Gastroesophageal sphincter (tissue), 3 donors: ENCODE data around the gene UGT1A8.

Source experiments
- POLR2AphosphoS5 ChIP-seq: sonication (generic); formaldehyde crosslinking; IDR thresholded peaks from one replicate; pipeline ENCODE4 v1.6.1; 2017; ENCODE audit warnings: antibody characterized with exemption
- TF ChIP-seq, protein P1 (sequence below), 4 experiments: fragments of 200-600 bp in 2 of 4; fragments of 450-650 bp in 2 of 4; sonication (generic) in 1 of 4; IDR thresholded peaks; one replicate each; pipeline ENCODE4 v1.5.1; 2017 to 2019; ENCODE audit warnings: antibody characterized with exemption in 4 of 4, mild to moderate bottlenecking in 2 of 4, moderate library complexity in 2 of 4

DNA sequence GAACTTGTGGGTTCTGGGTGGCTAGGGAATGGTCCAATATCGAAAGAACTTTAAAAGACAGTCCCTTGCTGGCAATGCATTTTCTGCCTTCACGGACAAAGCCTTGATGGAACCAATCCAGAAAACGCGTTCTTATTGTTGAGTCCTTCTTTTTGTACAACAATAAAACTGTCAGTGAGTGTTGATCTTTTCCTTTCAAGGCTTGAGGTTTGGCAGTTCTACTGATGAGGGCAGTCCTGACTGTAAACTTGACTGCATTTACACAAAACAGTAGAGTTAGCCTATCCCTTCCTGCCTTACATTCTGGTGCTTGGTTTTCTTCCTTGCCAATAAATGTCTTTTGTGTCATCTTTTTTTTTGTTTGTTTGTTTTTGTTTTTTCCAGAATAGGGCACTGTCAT lies 61.8 kb downstream of the UGT1A8 start:
- no peak for TF ChIP-seq POLR2AphosphoS5
- TF ChIP-seq, protein P1, sequence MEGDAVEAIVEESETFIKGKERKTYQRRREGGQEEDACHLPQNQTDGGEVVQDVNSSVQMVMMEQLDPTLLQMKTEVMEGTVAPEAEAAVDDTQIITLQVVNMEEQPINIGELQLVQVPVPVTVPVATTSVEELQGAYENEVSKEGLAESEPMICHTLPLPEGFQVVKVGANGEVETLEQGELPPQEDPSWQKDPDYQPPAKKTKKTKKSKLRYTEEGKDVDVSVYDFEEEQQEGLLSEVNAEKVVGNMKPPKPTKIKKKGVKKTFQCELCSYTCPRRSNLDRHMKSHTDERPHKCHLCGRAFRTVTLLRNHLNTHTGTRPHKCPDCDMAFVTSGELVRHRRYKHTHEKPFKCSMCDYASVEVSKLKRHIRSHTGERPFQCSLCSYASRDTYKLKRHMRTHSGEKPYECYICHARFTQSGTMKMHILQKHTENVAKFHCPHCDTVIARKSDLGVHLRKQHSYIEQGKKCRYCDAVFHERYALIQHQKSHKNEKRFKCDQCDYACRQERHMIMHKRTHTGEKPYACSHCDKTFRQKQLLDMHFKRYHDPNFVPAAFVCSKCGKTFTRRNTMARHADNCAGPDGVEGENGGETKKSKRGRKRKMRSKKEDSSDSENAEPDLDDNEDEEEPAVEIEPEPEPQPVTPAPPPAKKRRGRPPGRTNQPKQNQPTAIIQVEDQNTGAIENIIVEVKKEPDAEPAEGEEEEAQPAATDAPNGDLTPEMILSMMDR (IDR thresholded peaks at IDR 0.05): no peak
